NCI-H748 (cell line): ENCODE results near the gene SNTA1.
"Not testable (repeated sequence)": the region's sequence is repeated elsewhere in the genome, so short reads cannot be mapped to it uniquely, and the experiment has no call there.

Experiments used
- DNase-seq: peaks from one replicate; lab custom pipeline; 2025; ENCODE audit not compliant: unreplicated experiment; lab: John Stamatoyannopoulos, UW

Gene SNTA1

DNA sequence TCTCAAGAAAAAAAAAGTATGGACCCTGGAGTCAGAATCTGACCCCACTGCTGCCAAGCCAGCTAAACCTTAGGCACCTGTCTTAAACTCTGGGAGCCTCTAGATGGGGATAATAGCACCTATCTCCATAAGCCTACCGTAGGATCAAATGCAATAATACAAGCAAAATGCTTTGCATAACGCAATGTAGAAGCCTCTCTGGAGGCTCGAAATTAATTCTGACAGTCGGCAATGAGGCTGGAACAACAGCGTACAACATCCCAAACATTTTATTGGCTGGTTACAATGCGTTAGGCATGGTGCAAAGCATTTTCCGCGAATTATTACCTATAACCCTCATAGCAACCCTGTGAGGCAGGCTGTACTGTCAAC, 42.8 kb downstream of the SNTA1 start:
- peak; percentile 39 for DNase-seq

DNA sequence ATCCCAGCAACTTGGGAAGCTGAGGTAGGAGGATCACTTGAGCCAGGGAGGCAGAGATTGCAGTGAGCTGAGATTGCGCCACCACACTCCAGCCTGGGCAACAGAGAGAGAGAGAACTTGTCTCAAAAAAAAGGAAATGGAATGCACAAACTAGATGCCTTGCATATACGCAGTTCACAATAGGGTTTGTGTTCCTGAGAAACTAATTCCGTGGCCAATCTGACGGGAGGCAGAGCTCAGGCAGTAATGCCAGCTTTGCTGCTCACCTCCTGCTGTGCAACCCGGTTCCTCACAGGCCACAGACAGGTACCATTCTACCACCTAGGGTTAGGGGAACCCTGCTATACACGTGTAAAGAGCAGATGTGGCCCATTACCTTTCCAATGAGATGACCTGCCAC, 43.6 kb downstream of the SNTA1 start:
- no peak for DNase-seq

DNA sequence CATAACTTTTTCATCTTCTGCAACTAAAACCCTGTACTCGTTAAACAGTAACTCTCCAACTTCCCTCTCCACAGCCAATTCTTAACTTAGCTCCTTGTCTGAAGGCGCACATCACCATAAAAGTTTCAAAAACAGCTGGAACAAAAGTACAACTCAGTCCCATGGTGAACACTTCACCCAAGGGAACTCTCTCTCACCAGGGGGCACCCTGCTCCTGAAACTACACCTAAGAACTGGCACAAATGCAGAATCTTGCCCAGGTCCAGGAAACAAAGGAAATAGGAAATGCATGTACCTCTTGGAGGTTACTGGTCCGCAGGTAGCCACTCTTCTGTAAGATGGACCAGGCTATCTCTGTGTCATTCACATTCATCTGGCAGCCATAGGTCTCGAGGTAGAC, 48.8 kb downstream of the SNTA1 start:
- DNase-seq = no peak

DNA sequence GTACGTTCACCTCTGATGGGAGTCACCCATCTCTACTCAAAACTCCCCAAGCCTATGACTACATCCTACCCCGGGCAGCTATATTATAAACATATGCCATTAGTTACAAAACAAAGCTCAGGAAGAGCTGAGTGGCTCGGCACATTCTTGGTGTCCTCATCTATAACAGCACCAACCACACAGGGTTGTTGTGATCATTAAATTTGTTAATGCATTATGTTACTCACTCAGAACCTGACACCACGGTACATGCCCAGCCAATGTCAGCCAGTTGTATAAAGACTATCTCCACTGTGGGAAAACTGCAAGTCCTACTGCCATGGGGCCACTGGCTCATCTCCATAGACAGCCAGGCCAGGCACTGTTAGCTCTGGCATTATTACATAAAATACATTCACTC, 50.0 kb downstream of the SNTA1 start:
- DNase-seq = no peak

DNA sequence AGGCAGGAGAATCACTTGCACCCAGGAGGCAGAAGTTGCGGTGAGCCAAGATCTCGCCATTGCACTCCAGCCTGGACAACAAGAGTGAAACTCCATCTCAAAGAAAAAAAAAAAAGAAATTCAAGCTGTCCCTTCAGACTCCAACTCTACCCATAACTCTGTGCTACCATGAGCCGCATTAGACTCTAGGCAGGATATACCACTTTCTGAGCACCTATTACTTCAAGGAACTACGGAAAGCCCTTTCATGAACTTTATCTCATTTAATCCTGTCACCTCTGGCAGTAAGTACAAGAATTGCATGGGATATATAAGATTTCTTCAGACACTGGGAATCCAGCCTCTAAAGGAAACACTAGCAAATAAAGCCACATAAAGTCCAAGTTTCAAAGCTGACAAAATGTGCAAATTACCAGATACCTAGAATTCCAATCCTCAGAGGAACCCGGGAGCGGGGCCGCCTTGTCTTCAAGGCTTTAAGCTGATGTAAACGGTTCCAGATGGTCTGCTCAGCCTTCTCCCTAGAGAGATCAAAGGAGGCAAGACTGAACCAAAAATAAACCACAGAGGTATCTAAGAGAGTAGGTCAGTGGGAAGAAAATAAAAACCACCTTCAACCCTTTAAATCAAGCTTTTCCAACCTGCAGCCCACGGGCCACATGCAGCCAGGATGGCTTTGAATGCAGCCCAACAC, 51.7 kb downstream of the SNTA1 start:
- no peak for DNase-seq

DNA sequence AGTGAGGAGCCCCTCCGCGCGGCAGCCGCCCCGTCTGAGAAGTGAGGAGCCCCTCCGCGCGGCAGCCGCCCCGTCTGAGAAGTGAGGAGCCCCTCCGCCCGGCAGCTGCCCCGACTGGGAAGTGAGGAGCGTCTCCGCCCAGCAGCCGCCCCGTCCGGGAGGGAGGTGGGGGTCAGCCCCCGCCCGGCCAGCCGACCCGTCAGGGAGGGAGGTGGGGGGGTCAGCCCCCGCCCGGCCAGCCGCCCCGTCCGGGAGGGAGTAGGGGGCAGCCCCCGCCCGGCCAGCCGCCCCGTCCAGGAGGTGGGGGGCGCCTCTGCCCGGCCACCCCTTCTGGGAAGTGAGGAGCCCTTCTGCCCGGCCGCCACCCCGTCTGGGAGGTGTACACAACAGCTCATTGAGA, 54.2 kb downstream of the SNTA1 start:
- DNase-seq = not testable (repeated sequence)

DNA sequence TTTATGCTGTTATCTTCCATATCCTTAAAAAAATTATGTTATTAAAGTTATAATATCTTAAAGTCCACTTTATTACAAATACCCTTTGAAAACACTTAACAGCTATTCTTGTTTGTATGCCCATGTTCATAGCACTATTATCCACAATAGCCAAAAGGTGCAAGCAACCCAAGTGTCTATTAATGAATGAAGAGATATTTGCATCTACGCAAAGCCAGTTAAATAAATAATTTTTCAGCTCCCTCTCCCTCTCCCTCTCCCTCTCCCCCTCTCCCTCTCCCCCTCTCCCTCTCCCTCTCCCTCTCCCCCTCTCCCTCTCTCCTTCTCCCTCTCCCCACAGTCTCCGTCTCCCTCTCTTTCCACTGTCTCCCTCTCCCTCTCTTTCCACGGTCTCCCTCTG, 55.3 kb downstream of the SNTA1 start:
- DNase-seq = no peak

DNA sequence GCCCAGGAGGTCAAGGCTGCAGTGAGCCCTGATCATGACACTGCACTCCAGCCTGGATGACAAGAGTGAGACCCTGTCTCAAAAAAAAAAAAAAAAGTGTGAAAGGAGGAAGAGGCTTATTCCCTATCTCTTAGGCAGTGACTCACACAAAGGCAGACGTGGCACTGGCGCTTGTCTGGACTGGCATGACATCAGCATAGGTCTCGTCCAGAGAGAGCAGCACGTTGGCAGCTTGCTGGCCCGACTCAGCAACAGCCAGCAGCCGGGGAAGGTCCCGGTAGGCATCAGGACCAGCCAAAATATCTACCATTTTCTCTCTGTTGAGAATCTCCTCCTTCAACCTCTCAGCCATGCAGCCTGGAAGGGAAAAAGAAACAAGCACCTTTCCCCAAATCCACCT, 56.4 kb downstream of the SNTA1 start:
- DNase-seq = no peak

DNA sequence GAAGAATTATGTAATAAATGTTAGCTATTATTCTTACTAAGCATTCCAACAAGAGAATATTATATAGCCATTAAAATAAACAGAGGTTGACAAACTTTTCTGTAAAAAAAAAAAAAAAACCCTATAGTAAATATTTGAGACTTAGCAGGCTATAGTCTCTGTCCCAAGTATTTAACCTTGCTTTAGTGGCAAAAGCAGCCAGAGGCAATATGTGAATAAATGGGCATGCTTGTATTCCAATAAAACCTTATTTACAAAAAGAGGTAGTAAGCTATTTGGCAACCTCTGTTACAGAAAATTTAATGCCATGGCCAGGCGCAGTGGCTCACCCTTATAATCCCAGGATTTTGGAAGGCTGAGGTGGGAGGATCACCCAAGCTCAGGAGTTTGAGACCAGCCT, 56.9 kb downstream of the SNTA1 start:
- DNase-seq = no peak

DNA sequence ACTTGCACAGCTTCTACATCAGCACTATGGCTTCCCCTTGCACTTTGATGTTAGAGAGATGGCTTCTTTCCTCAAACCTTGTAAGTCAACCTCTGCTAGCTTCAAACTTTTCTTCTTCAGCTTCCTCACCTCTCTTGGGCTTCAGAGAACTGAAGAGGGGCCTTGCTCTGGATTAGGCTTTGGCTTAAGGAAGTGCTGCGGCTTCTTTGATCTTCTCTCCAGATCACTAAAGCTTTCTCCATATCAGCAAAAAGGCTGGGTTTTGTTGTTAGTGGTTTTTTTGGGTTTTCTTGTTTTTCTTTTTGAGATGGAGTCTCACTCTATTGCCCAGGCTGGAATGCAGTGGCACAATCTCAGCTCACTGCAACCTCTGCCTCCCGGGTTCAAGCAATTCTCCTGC, 66.2 kb downstream of the SNTA1 start:
- DNase-seq = no peak

DNA sequence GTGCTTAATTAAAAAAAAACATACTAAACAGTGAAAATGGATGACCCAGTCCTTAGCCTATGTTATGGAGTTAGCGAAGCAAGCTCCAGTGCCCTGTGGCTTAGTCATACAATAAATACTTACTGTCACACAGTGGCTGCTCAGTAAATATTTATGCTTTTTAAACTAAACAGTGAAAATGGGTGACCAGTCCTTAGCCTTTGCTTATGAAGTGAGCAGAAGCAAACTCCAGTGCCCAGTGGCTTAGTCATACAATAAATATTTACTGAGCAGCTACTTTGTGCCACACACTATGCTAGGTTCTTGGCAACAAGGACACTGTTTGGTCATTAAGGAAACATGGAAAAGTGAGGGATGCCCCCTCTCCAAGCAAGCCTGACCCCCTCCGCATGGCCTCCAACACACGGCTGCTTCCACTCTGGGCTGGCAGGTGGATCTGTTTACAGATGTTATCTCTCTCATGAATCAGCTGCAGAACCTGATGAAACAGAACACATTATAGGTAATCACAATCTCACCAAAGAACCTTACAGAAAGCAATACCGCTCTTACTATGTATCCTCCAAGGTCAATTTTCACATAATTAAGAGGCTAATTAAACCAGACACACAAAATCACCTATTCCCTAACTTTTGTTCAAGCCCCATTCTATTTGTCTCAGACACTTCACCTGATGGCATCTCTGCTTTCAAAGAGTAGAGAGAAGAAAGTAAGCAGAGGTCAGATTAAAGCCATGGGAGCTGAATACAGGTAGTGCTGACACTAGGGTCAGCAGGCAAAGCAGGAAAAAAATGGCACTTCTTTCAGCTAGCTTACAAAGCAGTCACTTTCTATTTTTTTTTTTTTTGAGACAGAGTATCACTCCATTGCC, 69.6 kb downstream of the SNTA1 start:
- peak; percentile 89 for DNase-seq

DNA sequence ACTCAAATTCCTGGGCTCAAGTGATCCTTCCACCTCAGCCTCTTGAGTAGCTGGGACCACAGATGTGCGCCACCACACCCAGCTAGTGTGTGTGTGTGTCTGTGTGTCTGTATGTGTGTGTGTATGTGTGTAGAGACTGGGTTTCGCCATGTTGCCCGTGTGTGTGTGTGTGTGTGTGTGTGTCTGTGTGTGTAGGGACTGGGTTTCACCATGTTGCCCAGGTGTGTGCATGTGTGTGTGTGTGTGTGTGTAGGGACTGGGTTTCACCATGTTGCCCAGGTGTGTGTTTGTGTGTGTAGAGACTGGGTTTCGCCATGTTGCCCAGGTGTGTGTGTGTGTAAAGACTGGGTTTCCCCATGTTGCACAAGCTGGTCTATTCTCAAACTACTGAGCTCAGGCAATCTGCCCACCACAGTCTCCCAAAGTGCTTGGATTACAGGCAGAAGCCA, 70.5 kb downstream of the SNTA1 start:
- no peak for DNase-seq

DNA sequence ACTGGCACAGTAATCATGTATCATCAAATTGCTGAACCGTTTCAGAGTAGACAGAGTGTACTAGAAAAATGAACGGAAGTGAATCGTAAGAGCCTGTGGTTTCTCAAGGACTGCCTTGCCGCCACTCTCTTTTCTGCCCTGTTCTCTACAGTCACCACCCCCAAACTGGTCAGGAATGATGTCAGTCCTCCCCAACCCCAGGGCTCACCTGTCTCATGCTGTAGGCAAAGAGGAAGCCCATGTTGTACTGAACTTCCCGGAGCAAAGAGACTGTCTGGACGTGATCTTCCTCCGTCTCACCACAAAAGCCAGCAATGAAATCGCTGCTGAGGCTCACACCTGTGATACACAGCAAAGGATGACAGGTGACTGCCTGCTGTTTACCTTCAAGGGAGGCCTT, 73.3 kb downstream of the SNTA1 start:
- DNase-seq = no peak

DNA sequence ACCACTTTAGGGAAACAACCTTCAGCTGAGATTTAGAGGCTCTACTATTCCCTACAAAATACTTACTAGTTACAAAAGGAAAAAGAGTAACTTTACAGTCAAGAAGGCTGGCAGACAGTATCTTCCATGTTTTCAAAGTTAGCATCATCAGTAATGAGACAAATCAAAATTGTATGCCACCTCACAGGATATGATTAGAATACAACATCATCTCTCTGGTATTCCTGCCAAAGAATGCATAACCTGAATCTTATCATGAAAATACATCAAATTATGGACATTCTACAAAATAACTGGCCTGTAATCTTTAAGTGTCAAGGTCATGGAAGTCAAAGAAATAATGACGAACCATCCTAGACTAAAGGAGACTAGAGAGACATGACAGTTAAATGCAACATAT, 80.7 kb downstream of the SNTA1 start:
- no peak for DNase-seq

DNA sequence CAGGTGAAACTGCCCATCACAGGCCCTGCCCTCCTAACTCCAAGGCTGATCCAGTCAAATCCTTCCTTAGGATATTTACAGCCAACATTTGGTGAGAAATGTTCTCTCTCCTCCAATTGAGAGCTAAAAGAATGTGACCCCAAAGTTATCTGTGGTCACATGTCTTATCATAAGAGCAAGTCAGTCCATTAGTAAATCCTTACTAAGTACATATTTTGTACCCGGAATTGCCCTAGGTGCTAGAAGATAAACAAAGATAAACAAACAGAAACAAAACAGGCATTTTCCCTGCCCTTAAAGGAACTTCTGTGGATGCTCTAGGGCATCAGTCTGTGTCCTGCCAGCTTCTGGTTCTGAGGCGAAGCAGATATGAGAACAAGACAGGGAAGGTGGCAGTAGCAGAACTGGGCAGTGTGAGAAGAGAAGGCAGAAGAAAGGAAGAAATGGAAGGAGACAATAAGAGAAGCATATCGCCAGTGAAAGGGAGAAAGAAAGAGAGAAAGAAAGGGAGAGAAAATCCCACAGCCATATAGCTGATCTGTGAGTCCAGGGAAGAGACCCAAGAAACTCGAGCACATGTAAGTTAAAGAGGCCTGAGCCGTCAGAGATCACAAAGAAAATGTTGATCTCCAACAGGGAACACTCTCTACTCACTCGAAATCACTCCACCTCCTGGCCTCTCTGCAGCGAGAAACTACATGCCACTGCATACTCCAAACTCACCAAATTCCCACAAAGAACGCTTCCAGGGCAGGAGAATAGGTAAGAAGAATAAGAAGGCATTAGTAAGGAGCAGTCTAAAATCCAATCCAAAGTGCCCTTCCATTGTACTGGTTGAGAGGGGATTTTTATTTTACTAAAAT, 83.9 kb downstream of the SNTA1 start:
- DNase-seq = no peak
